Measurements from ENCODE around the gene PAX6. TPM values are rescaled to one million over a fixed set of nuclear protein-coding genes. Genes with fewer than 3 reads are reported as not detected.

Gene PAX6
- total RNA-seq, 1 donor from 2014 or later = not detected

DNA sequence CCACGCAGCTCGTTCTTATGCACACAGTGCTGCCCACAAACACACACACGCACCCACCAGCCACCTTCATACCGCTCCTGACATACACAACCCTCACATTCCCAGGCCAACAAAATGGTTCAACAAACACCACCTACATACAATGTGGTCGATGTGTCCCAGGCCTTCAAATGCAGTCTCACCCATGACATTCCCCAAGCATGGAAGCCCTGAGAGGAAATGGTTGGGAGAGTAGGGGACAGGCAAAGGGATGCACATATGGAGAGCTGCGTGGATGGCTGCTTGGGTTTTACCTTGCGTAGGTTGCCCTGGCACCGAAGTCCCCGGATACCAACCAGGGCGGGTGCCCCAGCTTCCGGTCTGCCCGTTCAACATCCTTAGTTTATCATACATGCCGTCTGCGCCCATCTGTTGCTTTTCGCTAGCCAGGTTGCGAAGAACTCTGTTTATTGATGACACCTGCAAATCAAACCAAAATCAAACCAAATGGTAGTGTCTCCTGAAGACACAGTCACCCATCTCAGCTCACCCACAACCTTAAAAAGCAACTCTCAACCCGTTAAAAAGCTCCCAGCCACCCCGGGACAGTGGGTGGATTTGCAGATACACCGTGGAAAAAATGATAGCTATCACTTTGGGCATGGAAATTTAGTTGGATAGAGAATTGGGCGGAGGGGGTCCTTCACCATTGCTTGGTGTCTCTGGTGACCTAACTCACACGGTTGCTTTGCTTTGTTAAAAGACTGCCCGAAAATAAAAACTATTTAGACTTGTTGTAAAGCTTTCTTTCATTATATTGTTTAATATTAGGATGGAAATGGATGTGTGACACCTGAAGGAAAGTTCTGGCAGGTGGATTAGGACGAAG, 10.5 kb downstream of the PAX6 start:
- Mint-ChIP-seq H3K36me3 (ENCODE audit: unreplicated experiment) (no peaks in the 10 kb centered on the region), H3K27me3 (ENCODE audit: unreplicated experiment) (peaks cover 88% of the 10 kb centered on the region), H3K4me1 (ENCODE audit: unreplicated experiment) (peaks cover 38% of the 10 kb centered on the region), H3K4me3 (ENCODE audit: unreplicated experiment) (no peak overlapping the region), H3K27ac (ENCODE audit: unreplicated experiment) (no peak overlapping the region), H3K9me3 (ENCODE audit: unreplicated experiment) (no peaks in the 10 kb centered on the region)
- TF ChIP-seq, protein P1, sequence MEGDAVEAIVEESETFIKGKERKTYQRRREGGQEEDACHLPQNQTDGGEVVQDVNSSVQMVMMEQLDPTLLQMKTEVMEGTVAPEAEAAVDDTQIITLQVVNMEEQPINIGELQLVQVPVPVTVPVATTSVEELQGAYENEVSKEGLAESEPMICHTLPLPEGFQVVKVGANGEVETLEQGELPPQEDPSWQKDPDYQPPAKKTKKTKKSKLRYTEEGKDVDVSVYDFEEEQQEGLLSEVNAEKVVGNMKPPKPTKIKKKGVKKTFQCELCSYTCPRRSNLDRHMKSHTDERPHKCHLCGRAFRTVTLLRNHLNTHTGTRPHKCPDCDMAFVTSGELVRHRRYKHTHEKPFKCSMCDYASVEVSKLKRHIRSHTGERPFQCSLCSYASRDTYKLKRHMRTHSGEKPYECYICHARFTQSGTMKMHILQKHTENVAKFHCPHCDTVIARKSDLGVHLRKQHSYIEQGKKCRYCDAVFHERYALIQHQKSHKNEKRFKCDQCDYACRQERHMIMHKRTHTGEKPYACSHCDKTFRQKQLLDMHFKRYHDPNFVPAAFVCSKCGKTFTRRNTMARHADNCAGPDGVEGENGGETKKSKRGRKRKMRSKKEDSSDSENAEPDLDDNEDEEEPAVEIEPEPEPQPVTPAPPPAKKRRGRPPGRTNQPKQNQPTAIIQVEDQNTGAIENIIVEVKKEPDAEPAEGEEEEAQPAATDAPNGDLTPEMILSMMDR (IDR thresholded peaks at IDR 0.05) = no peak
- no peak for DNase-seq (ENCODE audit: extremely low spot score, unreplicated experiment)

DNA sequence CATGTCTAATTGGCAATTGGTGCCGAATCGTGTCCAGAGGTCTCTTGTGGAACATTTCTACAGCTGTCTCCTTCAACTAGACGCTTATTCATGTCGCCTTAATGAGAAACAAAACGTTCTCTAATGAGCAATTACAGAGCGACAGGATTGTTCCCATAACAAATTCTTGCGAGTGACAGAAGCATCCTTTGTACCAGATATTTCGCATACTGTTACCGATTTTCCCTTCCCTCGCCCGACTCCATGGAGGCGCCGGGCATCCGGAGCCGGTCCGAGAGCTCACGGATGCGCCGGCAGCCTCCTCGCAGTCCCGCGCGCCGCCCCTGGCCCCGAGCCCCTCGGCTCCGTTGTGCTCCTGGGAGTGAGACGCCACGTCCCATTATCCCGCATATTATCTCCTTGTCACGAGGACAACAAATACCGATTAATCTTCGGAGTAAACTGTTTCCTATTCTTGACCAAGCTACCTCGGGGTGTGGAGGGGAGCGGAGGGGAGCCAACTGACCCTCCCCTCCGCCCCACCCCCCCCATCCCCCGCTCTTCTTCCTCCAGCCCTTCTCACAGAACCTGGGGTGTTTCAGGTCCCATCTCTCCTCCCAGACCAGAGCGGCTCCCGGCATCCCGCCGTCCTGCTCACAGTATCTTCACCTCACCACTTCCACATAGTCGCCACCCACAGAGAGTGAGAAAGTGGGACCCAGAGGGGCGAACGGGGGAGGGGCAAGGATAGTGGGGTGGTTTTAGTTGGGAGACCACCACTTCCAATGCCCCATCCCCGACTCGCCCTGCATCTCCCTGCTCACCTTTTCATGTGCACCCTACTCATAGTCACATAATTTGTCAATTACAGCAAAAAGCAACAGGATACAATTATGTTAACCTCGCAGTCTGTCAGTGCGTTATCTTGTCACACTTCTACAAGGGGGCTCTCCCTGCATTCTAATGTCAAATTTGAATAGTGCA, 11.4 kb downstream of the PAX6 start:
- Mint-ChIP-seq H3K4me1 (ENCODE audit: unreplicated experiment) (peaks cover 33% of the 10 kb centered on the region), H3K27me3 (ENCODE audit: unreplicated experiment) (peaks cover 88% of the 10 kb centered on the region), H3K36me3 (ENCODE audit: unreplicated experiment) (no peaks in the 10 kb centered on the region), H3K9me3 (ENCODE audit: unreplicated experiment) (no peaks in the 10 kb centered on the region), H3K27ac (ENCODE audit: unreplicated experiment) (no peak overlapping the region), H3K4me3 (ENCODE audit: unreplicated experiment) (no peak overlapping the region)
- DNase-seq (ENCODE audit: extremely low spot score, unreplicated experiment) = no peak
- TF ChIP-seq, protein P1 (IDR thresholded peaks at IDR 0.05) = no peak

GRCh38 chr11:31798554-31799434, 12.3 kb downstream of the PAX6 start:
- H3K27me3 Mint-ChIP-seq (ENCODE audit: unreplicated experiment) = peaks cover 86% of the 10 kb centered on the region
- H3K27ac Mint-ChIP-seq (ENCODE audit: unreplicated experiment) = no peak overlapping the region
- TF ChIP-seq, protein P1 (IDR thresholded peaks at IDR 0.05) = peak; percentile 51
- no peaks in the 10 kb centered on the region for H3K36me3 Mint-ChIP-seq (ENCODE audit: unreplicated experiment)
- DNase-seq (ENCODE audit: extremely low spot score, unreplicated experiment) = peak; percentile 81
- H3K4me3 Mint-ChIP-seq (ENCODE audit: unreplicated experiment) = peak overlapping the region; percentile 44
- H3K4me1 Mint-ChIP-seq (ENCODE audit: unreplicated experiment) = peaks cover 25% of the 10 kb centered on the region
- no peaks in the 10 kb centered on the region for H3K9me3 Mint-ChIP-seq (ENCODE audit: unreplicated experiment)

GRCh38 chr11:31798057-31798553, 13.0 kb downstream of the PAX6 start:
- Mint-ChIP-seq H3K27ac (ENCODE audit: unreplicated experiment) (no peak overlapping the region), H3K9me3 (ENCODE audit: unreplicated experiment) (no peaks in the 10 kb centered on the region), H3K4me3 (ENCODE audit: unreplicated experiment) (peak overlapping the region; percentile 48), H3K36me3 (ENCODE audit: unreplicated experiment) (no peaks in the 10 kb centered on the region), H3K27me3 (ENCODE audit: unreplicated experiment) (peaks cover 84% of the 10 kb centered on the region), H3K4me1 (ENCODE audit: unreplicated experiment) (peaks cover 25% of the 10 kb centered on the region)
- TF ChIP-seq, protein P1 (IDR thresholded peaks at IDR 0.05) = no peak
- no peak for DNase-seq (ENCODE audit: extremely low spot score, unreplicated experiment)
